Measurements from ENCODE around the gene KIRREL3.

DNA sequence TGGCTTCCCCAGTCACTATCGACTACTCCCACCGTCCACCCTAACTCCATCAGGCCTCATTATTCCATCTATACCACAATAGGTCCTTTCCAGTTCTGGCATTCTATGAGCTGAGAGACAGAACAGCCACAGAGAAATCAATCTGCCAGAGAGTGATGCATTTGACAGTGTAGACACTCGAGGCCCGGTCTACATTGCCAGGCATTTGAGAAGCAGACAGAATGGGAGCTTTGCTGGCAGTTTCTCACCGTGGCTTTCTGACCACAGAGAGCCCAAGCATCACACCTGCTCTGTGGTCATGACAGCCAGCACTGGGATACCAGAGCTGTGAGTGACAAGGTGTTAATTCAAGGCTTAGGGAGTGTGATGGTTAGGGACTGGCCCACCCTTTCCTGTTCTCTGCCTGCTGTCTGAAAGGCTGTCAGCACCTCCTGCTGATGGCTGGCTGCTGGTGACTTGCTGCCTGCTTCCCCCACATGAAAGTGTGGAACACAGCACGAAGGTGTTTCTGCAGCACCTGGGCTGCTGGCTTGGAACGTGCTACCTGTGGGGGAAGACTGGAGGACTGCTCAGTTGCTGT, 137.8 kb downstream of the KIRREL3 start:
- TF ChIP-seq, protein P1, sequence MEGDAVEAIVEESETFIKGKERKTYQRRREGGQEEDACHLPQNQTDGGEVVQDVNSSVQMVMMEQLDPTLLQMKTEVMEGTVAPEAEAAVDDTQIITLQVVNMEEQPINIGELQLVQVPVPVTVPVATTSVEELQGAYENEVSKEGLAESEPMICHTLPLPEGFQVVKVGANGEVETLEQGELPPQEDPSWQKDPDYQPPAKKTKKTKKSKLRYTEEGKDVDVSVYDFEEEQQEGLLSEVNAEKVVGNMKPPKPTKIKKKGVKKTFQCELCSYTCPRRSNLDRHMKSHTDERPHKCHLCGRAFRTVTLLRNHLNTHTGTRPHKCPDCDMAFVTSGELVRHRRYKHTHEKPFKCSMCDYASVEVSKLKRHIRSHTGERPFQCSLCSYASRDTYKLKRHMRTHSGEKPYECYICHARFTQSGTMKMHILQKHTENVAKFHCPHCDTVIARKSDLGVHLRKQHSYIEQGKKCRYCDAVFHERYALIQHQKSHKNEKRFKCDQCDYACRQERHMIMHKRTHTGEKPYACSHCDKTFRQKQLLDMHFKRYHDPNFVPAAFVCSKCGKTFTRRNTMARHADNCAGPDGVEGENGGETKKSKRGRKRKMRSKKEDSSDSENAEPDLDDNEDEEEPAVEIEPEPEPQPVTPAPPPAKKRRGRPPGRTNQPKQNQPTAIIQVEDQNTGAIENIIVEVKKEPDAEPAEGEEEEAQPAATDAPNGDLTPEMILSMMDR (IDR thresholded peaks at IDR 0.05; ENCODE audit: low read depth, low read length) = no peak
- TF ChIP-seq EZH2phosphoT487 (IDR thresholded peaks at IDR 0.05; ENCODE audit: low read depth) = no peak
